Neural progenitor cell (in vitro differentiated cells): ENCODE results near the gene EPHA5. TPM values are rescaled to one million over a fixed set of nuclear protein-coding genes. Genes with fewer than 3 reads are reported as not detected.

Experiments
- DNase-seq: peaks from one replicate; pipeline ENCODE4 v3.0.0-alpha.2; 2016; ENCODE audit warnings: low spot score
- H2AFZ ChIP-seq: fragments of 200-600 bp; sonication (generic); replicated peaks from 2 replicates; pipeline ENCODE4 v1.6.1; 2016; ENCODE audit warnings: antibody characterized with exemption
- H3F3A ChIP-seq: fragments of 200-600 bp; sonication (generic); 2 replicates; pipeline ENCODE4 v1.6.1; 2016; ENCODE audit warnings: antibody characterized with exemption, low read depth
- H3K27ac ChIP-seq: fragments of 200-600 bp; sonication (generic); 2 replicates; pipeline ENCODE4 v1.5.1; 2016; ENCODE audit warnings: mild to moderate bottlenecking
- H3K27me3 ChIP-seq: fragments of 200-600 bp; sonication (generic); 2 replicates; pipeline ENCODE4 v1.6.1; 2016; ENCODE audit warnings: mild to moderate bottlenecking, moderate library complexity
- H3K36me3 ChIP-seq: fragments of 200-600 bp; sonication (generic); 2 replicates; pipeline ENCODE4 v1.5.1; 2016
- H3K4me1 ChIP-seq: fragments of 200-600 bp; sonication (generic); 2 replicates; pipeline ENCODE4 v1.6.1; 2016; ENCODE audit warnings: mixed run types
- H3K4me2 ChIP-seq: fragments of 200-600 bp; sonication (generic); 2 replicates; pipeline ENCODE4 v1.6.1; 2016
- H3K4me3 ChIP-seq: fragments of 200-600 bp; sonication (generic); 2 replicates; pipeline ENCODE4 v1.5.1; 2016
- H3K79me2 ChIP-seq: fragments of 200-600 bp; sonication (generic); 2 replicates; pipeline ENCODE4 v1.6.1; 2016; ENCODE audit warnings: low read depth
- H3K9ac ChIP-seq: fragments of 200-600 bp; sonication (generic); 2 replicates; pipeline ENCODE4 v1.6.1; 2016
- H3K9me3 ChIP-seq: fragments of 200-600 bp; sonication (generic); 2 replicates; pipeline ENCODE4 v1.5.1; 2016; ENCODE audit warnings: low read depth
- H4K20me1 ChIP-seq: fragments of 200-600 bp; sonication (generic); 2 replicates; pipeline ENCODE4 v1.6.1; 2016; ENCODE audit warnings: low read depth
- H3K27ac Mint-ChIP-seq: 3 replicates; pipeline ENCODE4 v1.8.0; 2021; ENCODE audit warnings: mixed read lengths
- H3K27me3 Mint-ChIP-seq: 2 replicates; pipeline ENCODE4 v1.8.0; 2022; ENCODE audit warnings: low read depth, mild to moderate bottlenecking, inconsistent platforms, moderate library complexity, mixed read lengths; ENCODE audit not compliant: insufficient read depth
- H3K36me3 Mint-ChIP-seq: 3 replicates; pipeline ENCODE4 v1.8.0; 2021; ENCODE audit warnings: mixed read lengths
- H3K4me1 Mint-ChIP-seq: 3 replicates; pipeline ENCODE4 v1.8.0; 2021; ENCODE audit warnings: mixed read lengths
- H3K4me3 Mint-ChIP-seq: 3 replicates; pipeline ENCODE4 v1.8.0; 2021; ENCODE audit warnings: mild to moderate bottlenecking, moderate library complexity, mixed read lengths
- H3K9me3 Mint-ChIP-seq: 3 replicates; pipeline ENCODE4 v1.8.0; 2020; ENCODE audit warnings: mixed read lengths
- CTCF ChIP-seq: fragments of 200-600 bp; sonication (generic); IDR thresholded peaks from 2 replicates; pipeline ENCODE4 v1.5.1; 2017; ENCODE audit warnings: antibody characterized with exemption, mild to moderate bottlenecking
- EZH2 ChIP-seq: fragments of 200-600 bp; sonication (generic); IDR thresholded peaks from 2 replicates; pipeline ENCODE4 v1.6.1; 2017; ENCODE audit warnings: antibody characterized with exemption, mild to moderate bottlenecking, moderate library complexity
- EZH2phosphoT487 ChIP-seq: fragments of 200-600 bp; sonication (generic); IDR thresholded peaks from 2 replicates; pipeline ENCODE4 v1.6.1; 2017; ENCODE audit warnings: antibody characterized with exemption
- total RNA-seq: library from RNA; depleted of rRNA; stranded (reverse); fragments of >200 nt; gene quantifications from 2 replicates; pipeline ENCODE4 v1.2.3, GENCODE V29; 2015; ENCODE audit warnings: low replicate concordance

EPHA5 gene
- total RNA-seq, 1 donor from 2014 or later = not detected

DNA sequence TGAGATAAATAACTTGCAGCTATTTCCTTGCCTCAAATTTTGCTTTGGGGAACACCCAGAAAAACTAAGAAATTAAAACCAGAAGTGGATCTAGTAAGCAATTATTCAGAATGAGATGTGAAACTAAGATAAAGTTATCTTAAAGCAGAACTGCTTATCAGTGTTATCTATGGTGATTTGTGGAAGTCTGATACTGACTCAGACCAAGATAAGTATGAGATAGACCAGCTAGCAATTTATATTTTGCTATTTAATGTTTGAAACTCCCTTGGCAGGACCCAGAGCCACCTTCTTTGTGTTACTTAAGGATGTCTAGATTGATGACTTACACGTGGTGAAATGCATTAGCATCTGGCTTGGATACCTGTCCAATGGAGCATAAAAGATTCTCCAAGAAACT is 368.1 kb downstream of the EPHA5 start:
- no peak for TF ChIP-seq EZH2phosphoT487
- TF ChIP-seq CTCF = no peak
- no peak for TF ChIP-seq EZH2
- peaks cover 2% of the 10 kb centered on the region for H3K27me3 Mint-ChIP-seq
- Histone ChIP-seq H3K4me3 (no peak overlapping the region), H2AFZ (no peak overlapping the region), H3F3A (no peaks in the 10 kb centered on the region), H3K4me2 (no peak overlapping the region), H3K79me2 (no peaks in the 10 kb centered on the region), H3K27ac (no peak overlapping the region), H3K4me1 (no peaks in the 10 kb centered on the region), H3K27me3 (no peaks in the 10 kb centered on the region), H3K36me3 (no peaks in the 10 kb centered on the region), H3K9me3 (no peaks in the 10 kb centered on the region), H4K20me1 (no peaks in the 10 kb centered on the region), H3K9ac (no peak overlapping the region)
- H3K27ac Mint-ChIP-seq = no peak overlapping the region
- no peaks in the 10 kb centered on the region for H3K4me1 Mint-ChIP-seq
- no peak for DNase-seq
- no peaks in the 10 kb centered on the region for H3K36me3 Mint-ChIP-seq
- no peaks in the 10 kb centered on the region for H3K9me3 Mint-ChIP-seq
- no peak overlapping the region for H3K4me3 Mint-ChIP-seq

DNA sequence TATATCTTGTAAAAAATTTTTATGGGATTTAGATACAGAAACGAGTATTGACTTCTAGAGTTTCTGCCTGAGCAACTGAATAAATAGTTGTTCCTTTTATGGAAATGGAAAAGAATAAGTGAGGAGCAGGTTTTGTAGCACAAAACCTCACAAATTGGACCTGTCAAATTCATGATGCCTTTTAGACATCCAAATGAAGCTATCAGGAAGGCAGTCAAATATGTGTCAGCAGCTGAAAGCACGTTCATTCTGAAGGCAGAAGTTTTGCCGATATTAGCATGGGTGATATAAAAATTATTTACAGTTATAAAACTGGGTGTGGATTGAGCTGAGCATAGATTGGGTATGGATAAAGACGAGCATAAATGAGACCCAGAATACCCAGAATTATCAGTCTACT is 374.0 kb downstream of the EPHA5 start:
- Mint-ChIP-seq H3K4me3 (no peak overlapping the region), H3K36me3 (no peaks in the 10 kb centered on the region), H3K4me1 (no peaks in the 10 kb centered on the region), H3K27ac (no peak overlapping the region), H3K9me3 (no peaks in the 10 kb centered on the region), H3K27me3 (no peaks in the 10 kb centered on the region)
- Histone ChIP-seq H3K4me3 (no peak overlapping the region), H3K4me1 (no peaks in the 10 kb centered on the region), H3K9me3 (no peaks in the 10 kb centered on the region), H3K27ac (no peak overlapping the region), H3F3A (no peaks in the 10 kb centered on the region), H3K27me3 (no peaks in the 10 kb centered on the region), H3K9ac (no peak overlapping the region), H4K20me1 (no peaks in the 10 kb centered on the region), H3K79me2 (no peaks in the 10 kb centered on the region), H3K4me2 (no peak overlapping the region), H3K36me3 (no peaks in the 10 kb centered on the region), H2AFZ (no peak overlapping the region)
- no peak for DNase-seq
- TF ChIP-seq EZH2phosphoT487 (no peak), EZH2 (no peak), CTCF (no peak)

DNA sequence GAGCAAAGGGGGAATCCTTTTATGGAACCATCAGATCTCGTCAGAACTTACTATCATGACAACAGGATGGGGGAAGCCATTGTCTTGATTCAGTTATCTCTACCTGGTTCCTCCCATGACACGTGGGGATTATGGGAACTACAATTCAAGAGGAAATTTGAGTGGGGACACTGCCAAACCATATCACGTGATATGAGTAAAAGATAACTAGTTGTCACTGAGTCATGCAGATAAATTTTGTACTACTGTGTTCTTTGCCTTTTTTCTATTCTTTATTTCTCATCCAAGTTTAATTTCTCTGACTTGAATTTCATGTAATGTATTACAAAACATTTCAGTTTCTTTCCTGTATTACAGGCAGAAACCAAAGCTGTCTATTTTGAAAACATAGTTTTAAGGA is 383.2 kb downstream of the EPHA5 start:
- Mint-ChIP-seq H3K4me1 (no peaks in the 10 kb centered on the region), H3K9me3 (peaks cover 2% of the 10 kb centered on the region), H3K27me3 (no peaks in the 10 kb centered on the region), H3K4me3 (no peak overlapping the region), H3K27ac (no peak overlapping the region), H3K36me3 (no peaks in the 10 kb centered on the region)
- Histone ChIP-seq H3K4me1 (no peaks in the 10 kb centered on the region), H3K36me3 (no peaks in the 10 kb centered on the region), H3F3A (no peaks in the 10 kb centered on the region), H3K4me3 (no peak overlapping the region), H3K9ac (no peak overlapping the region), H3K9me3 (peaks cover 8% of the 10 kb centered on the region), H3K79me2 (no peaks in the 10 kb centered on the region), H2AFZ (no peak overlapping the region), H3K4me2 (no peak overlapping the region), H3K27me3 (no peaks in the 10 kb centered on the region), H3K27ac (no peak overlapping the region), H4K20me1 (no peaks in the 10 kb centered on the region)
- TF ChIP-seq EZH2phosphoT487 (no peak), EZH2 (no peak), CTCF (no peak)
- DNase-seq = no peak
